ENCODE data around the gene SAMD1. TPM values are rescaled to one million over a fixed set of nuclear protein-coding genes. Genes with fewer than 3 reads are reported as not detected.
A peak's percentile ranks its signal among the peaks of the same experiment; 100 is the strongest.

The SAMD1 gene
- total RNA-seq, 3 donors from 2014 or later (not counting 1 experiment from before 2014, with no cell fraction given) = 30.8 to 33.0 (median 30.9) TPM

- Histone ChIP-seq H3K36me3 (ENCODE audit: control insufficient read depth, insufficient read depth, low read length) (peaks cover 8% of the 10 kb centered on the region), H3K9me3 (ENCODE audit: control insufficient read depth, insufficient read depth, low read length) (peaks cover 7% of the 10 kb centered on the region), H3K27ac (ENCODE audit: low read length) (peak overlapping the region; percentile 63), H3K4me1 (ENCODE audit: control insufficient read depth, insufficient read depth, low read length) (peaks cover 17% of the 10 kb centered on the region), H3K27me3 (ENCODE audit: control insufficient read depth, insufficient read depth, low read length) (no peaks in the 10 kb centered on the region), H3K4me3 (ENCODE audit: low read length) (peak overlapping the region; percentile 73)
- H3K36me3 Mint-ChIP-seq = no peaks in the 10 kb centered on the region
- no peaks in the 10 kb centered on the region for H3K27me3 Mint-ChIP-seq (ENCODE audit: low read depth in 2 of 2)
- peak overlapping the region; percentile 97 for H3K4me3 Mint-ChIP-seq
- H3K9me3 Mint-ChIP-seq = no peaks in the 10 kb centered on the region
- peak; percentile 67 to 79 for DNase-seq
- peak overlapping the region; percentile 86 to 90 for H3K27ac Mint-ChIP-seq
- intact Hi-C loops (cut with micrococcal nuclease) = loop anchor here (1.0 to 5.0 kb wide), 3 partner anchors 10 to 46 kb away; partner anchors contain the start of gene ASF1B
- WGBS (ENCODE audit: insufficient coverage) = under 1% methylated on average over 65 of the region's 72 CpGs
- peak; percentile 68 to 83 (median 75) for ATAC-seq
- no peak for TF ChIP-seq CTCF (IDR thresholded peaks at IDR 0.05)
- H3K4me1 Mint-ChIP-seq = peaks cover 14 to 15% of the 10 kb centered on the region in 2 donors
Observed at GRCh38 chr19:14091081-14091812, 696 bp upstream of the SAMD1 start.

GRCh38 chr19:14089662-14090508, 666 bp downstream of the SAMD1 start:
- Mint-ChIP-seq H3K36me3 (no peaks in the 10 kb centered on the region), H3K9me3 (no peaks in the 10 kb centered on the region), H3K4me1 (peaks cover 14 to 15% of the 10 kb centered on the region in 2 donors), H3K4me3 (peak overlapping the region; percentile 74), H3K27me3 (ENCODE audit: low read depth in 2 of 2) (no peaks in the 10 kb centered on the region), H3K27ac (peak overlapping the region; percentile 40 to 56)
- peak overlapping the region; percentile 40 for H3K4me3 ChIP-seq (ENCODE audit: low read length)
- DNase-seq (peak; percentile 42 to 78), ATAC-seq (peak; percentile 10 to 16 (median 12))
- H3K27me3 ChIP-seq (ENCODE audit: control insufficient read depth, insufficient read depth, low read length) = no peaks in the 10 kb centered on the region
- intact Hi-C loops (cut with micrococcal nuclease) = loop anchor here (2.0 to 5.0 kb wide), 2 partner anchors 29 to 47 kb away; partner anchors contain the start of gene ASF1B
- H3K27ac ChIP-seq (ENCODE audit: low read length) = no peak overlapping the region
- H3K4me1 ChIP-seq (ENCODE audit: control insufficient read depth, insufficient read depth, low read length) = peaks cover 17% of the 10 kb centered on the region
- peaks cover 7% of the 10 kb centered on the region for H3K9me3 ChIP-seq (ENCODE audit: control insufficient read depth, insufficient read depth, low read length)
- WGBS (ENCODE audit: insufficient coverage) = under 1% methylated on average over 139 of the region's 142 CpGs
- peaks cover 8% of the 10 kb centered on the region for H3K36me3 ChIP-seq (ENCODE audit: control insufficient read depth, insufficient read depth, low read length)
- TF ChIP-seq CTCF (IDR thresholded peaks at IDR 0.05) = no peak

- Mint-ChIP-seq H3K27me3 (ENCODE audit: low read depth in 2 of 2) (no peaks in the 10 kb centered on the region), H3K36me3 (no peaks in the 10 kb centered on the region), H3K4me1 (peaks cover 14 to 15% of the 10 kb centered on the region in 2 donors), H3K27ac (peak overlapping the region in 1 of 2 donors; percentile 39), H3K9me3 (no peaks in the 10 kb centered on the region), H3K4me3 (peak overlapping the region; percentile 74)
- ATAC-seq = no peak
- intact Hi-C loops (cut with micrococcal nuclease) = no loop called here
- no peaks in the 10 kb centered on the region for H3K27me3 ChIP-seq (ENCODE audit: control insufficient read depth, insufficient read depth, low read length)
- no peak for TF ChIP-seq CTCF (IDR thresholded peaks at IDR 0.05)
- peaks cover 7% of the 10 kb centered on the region for H3K9me3 ChIP-seq (ENCODE audit: control insufficient read depth, insufficient read depth, low read length)
- no peak overlapping the region for H3K4me3 ChIP-seq (ENCODE audit: low read length)
- H3K27ac ChIP-seq (ENCODE audit: low read length) = no peak overlapping the region
- DNase-seq = peak in 1 of 2 donors; percentile 63
- H3K36me3 ChIP-seq (ENCODE audit: control insufficient read depth, insufficient read depth, low read length) = peaks cover 8% of the 10 kb centered on the region
- peaks cover 17% of the 10 kb centered on the region for H3K4me1 ChIP-seq (ENCODE audit: control insufficient read depth, insufficient read depth, low read length)
- WGBS (ENCODE audit: insufficient coverage) = 35% methylated on average over 16 of the region's 16 CpGs
Observed at GRCh38 chr19:14089412-14089661, 1.2 kb downstream of the SAMD1 start.
